Liver (tissue), 9 donors: ENCODE measurements around the gene REEP3. TPM values are rescaled to one million over a fixed set of nuclear protein-coding genes. Genes with fewer than 3 reads are reported as not detected.

Source experiments
- DNase-seq: peaks from one replicate; pipeline ENCODE4 v3.0.0-alpha.2; 2017; ENCODE audit warnings: low spot score
- H3K27ac ChIP-seq, 2 donors: one replicate each; pipeline ENCODE4 v1.7.0; 2013; ENCODE audit warnings: inconsistent platforms in 2 of 2, low read length in 2 of 2, control low read depth in 1 of 2, low read depth in 1 of 2, mild to moderate bottlenecking in 1 of 2
- H3K27me3 ChIP-seq, 4 donors: one replicate each; pipeline versions ENCODE4 v1.6.1 to v1.7.0; 2013; ENCODE audit warnings: low read length in 3 of 4, inconsistent platforms in 1 of 4, mild to moderate bottlenecking in 1 of 4, moderate library complexity in 1 of 4; ENCODE audit not compliant: control insufficient read depth in 4 of 4, insufficient read depth in 4 of 4
- H3K36me3 ChIP-seq, 4 donors: one replicate each; pipeline versions ENCODE4 v1.6.1 to v1.7.0; 2013; ENCODE audit warnings: low read length in 3 of 4, mild to moderate bottlenecking in 3 of 4, low read depth in 1 of 4, moderate library complexity in 1 of 4; ENCODE audit not compliant: control insufficient read depth in 4 of 4, insufficient read depth in 3 of 4
- H3K4me1 ChIP-seq, 4 donors: one replicate each; pipeline versions ENCODE4 v1.6.1 to v1.7.0; 2013; ENCODE audit warnings: low read length in 3 of 4, mild to moderate bottlenecking in 3 of 4, moderate library complexity in 1 of 4; ENCODE audit not compliant: control insufficient read depth in 4 of 4, insufficient read depth in 4 of 4
- H3K4me3 ChIP-seq, 3 donors: one replicate each; pipeline versions ENCODE4 v1.6.1 to v1.7.0; 2013; ENCODE audit warnings: low read length in 3 of 3, control low read depth in 1 of 3, low read depth in 1 of 3, mild to moderate bottlenecking in 1 of 3
- H3K9ac ChIP-seq, 2 donors: one replicate each; pipeline ENCODE4 v1.7.0; 2013; ENCODE audit warnings: low read length in 2 of 2, mild to moderate bottlenecking in 2 of 2, moderate library complexity in 2 of 2, control low read depth in 1 of 2, low read depth in 1 of 2
- H3K9me3 ChIP-seq, 4 donors: one replicate each; pipeline versions ENCODE4 v1.6.1 to v1.7.0; 2013; ENCODE audit warnings: low read length in 3 of 4; ENCODE audit not compliant: control insufficient read depth in 4 of 4
- CTCF ChIP-seq: fragments of 150-350 bp; IDR thresholded peaks from 2 replicates; pipeline ENCODE4 v1.5.1; 2017; ENCODE audit warnings: improper control_type of control experiment, low read depth, low read length; ENCODE audit not compliant: missing input control
- EGR1 ChIP-seq, 2 donors: IDR thresholded peaks; 2 replicates each; pipeline ENCODE4 v1.6.1; 2016 to 2018; ENCODE audit warnings: antibody characterized with exemption in 2 of 2, low read depth in 2 of 2
- FOXA1 ChIP-seq: IDR thresholded peaks from 2 replicates; pipeline ENCODE4 v1.6.1; 2016; ENCODE audit warnings: antibody characterized with exemption
- FOXA2 ChIP-seq: IDR thresholded peaks from 2 replicates; pipeline ENCODE4 v1.6.1; 2016; ENCODE audit warnings: antibody characterized with exemption
- GABPA ChIP-seq, 2 donors: IDR thresholded peaks in 1 of 2; conservative IDR thresholded peaks in 1 of 2; 2 replicates each; pipeline ENCODE4 v1.6.1; 2016; ENCODE audit warnings: antibody characterized with exemption in 2 of 2, mild to moderate bottlenecking in 1 of 2, moderate library complexity in 1 of 2
- HNF4A ChIP-seq, 2 donors: conservative IDR thresholded peaks; 2 replicates each; pipeline ENCODE4 v1.6.1; 2016; ENCODE audit warnings: antibody characterized with exemption in 2 of 2, mild to moderate bottlenecking in 2 of 2
- HNF4G ChIP-seq: IDR thresholded peaks from 2 replicates; pipeline ENCODE4 v1.6.1; 2016; ENCODE audit warnings: antibody characterized with exemption
- JUND ChIP-seq, 2 donors: IDR thresholded peaks; 2 replicates each; pipeline ENCODE4 v1.6.1; 2016; ENCODE audit warnings: antibody characterized with exemption in 2 of 2
- MAX ChIP-seq: IDR thresholded peaks from 2 replicates; pipeline ENCODE4 v1.6.1; 2016; ENCODE audit warnings: antibody characterized with exemption
- NR2F2 ChIP-seq: IDR thresholded peaks from 2 replicates; pipeline ENCODE4 v1.6.1; 2016; ENCODE audit warnings: antibody characterized with exemption
- RAD21 ChIP-seq, 2 donors: IDR thresholded peaks; 2 replicates each; pipeline ENCODE4 v1.6.1; 2016; ENCODE audit warnings: antibody characterized with exemption in 2 of 2, mild to moderate bottlenecking in 2 of 2
- RXRA ChIP-seq, 2 donors: IDR thresholded peaks; 2 replicates each; pipeline ENCODE4 v1.6.1; 2017 to 2018; ENCODE audit warnings: antibody characterized with exemption in 2 of 2, mild to moderate bottlenecking in 1 of 2
- SP1 ChIP-seq: IDR thresholded peaks from 2 replicates; pipeline ENCODE4 v1.6.1; 2018; ENCODE audit warnings: antibody characterized with exemption, mild to moderate bottlenecking
- TAF1 ChIP-seq: conservative IDR thresholded peaks from 2 replicates; pipeline ENCODE4 v1.6.1; 2016; ENCODE audit warnings: antibody characterized with exemption, mild to moderate bottlenecking
- YY1 ChIP-seq: IDR thresholded peaks from 2 replicates; pipeline ENCODE4 v1.6.1; 2016; ENCODE audit warnings: antibody characterized with exemption, mild to moderate bottlenecking
- WGBS: extraction: QIAGEN DNeasy Blood & Tissue Kit; methylation state at CpG from one replicate; pipeline ENCODE4 v1.1.7; 2013; 5-methylcytosine and 5-hydroxymethylcytosine counted together
- polyA plus RNA-seq, 2 donors: library from polyadenylated mRNA; stranded (reverse) in 1 of 2; unstranded in 1 of 2; fragments of 200-250 nt in 1 of 2; fragments of >200 nt in 1 of 2; fragmentation: Nextera tagmentation in 1 of 2; extraction: Ambion mirVana in 1 of 2; gene quantifications; one replicate each; pipeline versions ENCODE4 v1.2.1 to v1.2.3, GENCODE V29; 2013 to 2015
- total RNA-seq, 2 donors: library from RNA; depleted of rRNA; stranded (reverse); fragments of >200 nt; gene quantifications; one replicate each; pipeline ENCODE4 v1.2.3, GENCODE V29; 2014
- TF ChIP-seq, protein P1 (sequence below): IDR thresholded peaks from 2 replicates; pipeline ENCODE4 v1.6.1; 2016; ENCODE audit warnings: antibody characterized with exemption
- TF ChIP-seq, protein P2 (sequence below): IDR thresholded peaks from 2 replicates; pipeline ENCODE4 v1.6.1; 2016; ENCODE audit warnings: antibody characterized with exemption, mild to moderate bottlenecking
- donor health status: healthy.
- donor health status: healthy.
- donor health status: healthy.
- donor health status: healthy.
- donor health status: healthy.

Gene REEP3
- total and polyA plus RNA-seq, 4 donors, result 7.9 to 26.9 (median 18.2) TPM

DNA sequence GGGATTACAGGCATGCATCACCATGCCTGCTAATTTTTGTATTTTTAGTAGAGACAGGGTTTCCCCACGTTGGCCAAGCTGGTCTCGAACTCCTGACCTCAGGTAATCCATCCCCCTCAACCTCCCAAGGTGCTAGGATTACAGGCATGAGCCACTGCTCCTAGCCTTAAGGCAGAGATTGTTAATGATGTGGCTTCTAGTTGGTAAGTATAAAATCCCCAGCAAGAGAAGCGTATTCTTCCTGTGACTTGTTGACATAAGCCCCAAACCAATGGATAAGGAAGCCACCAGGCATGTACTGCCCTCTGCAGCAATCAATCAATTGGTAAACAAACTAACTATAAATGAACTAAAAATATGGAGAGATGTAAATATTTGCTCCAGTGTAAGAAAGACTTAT is 41.2 kb downstream of the REEP3 start:
- H3K9me3 ChIP-seq, result no peaks in the 10 kb centered on the region

More for the DNA sequence above, 41.2 kb downstream of the REEP3 start:
- Histone ChIP-seq H3K4me1 (no peaks in the 10 kb centered on the region), H3K4me3 (no peak overlapping the region), H3K27ac (no peak overlapping the region), H3K27me3 (no peaks in the 10 kb centered on the region), H3K9ac (no peak overlapping the region), H3K36me3 (no peaks in the 10 kb centered on the region)
- DNase-seq, result no peak
- TF ChIP-seq SP1 (no peak), EGR1 (IDR thresholded peaks at IDR 0.05; ENCODE audit: low read depth in 2 of 2) (no peak), RXRA (IDR thresholded peaks at IDR 0.05) (no peak), CTCF (no peak), JUND (IDR thresholded peaks at IDR 0.05) (no peak), FOXA1 (no peak), GABPA (IDR thresholded peaks at IDR 0.05 in 1 of 2, conservative IDR thresholded peaks at IDR 0.05 in 1 of 2) (no peak), RAD21 (IDR thresholded peaks at IDR 0.05) (no peak), YY1 (no peak), TAF1 (no peak), NR2F2 (no peak), HNF4A (conservative IDR thresholded peaks at IDR 0.05) (no peak), FOXA2 (no peak), HNF4G (no peak), MAX (no peak)
- TF ChIP-seq, protein P1, sequence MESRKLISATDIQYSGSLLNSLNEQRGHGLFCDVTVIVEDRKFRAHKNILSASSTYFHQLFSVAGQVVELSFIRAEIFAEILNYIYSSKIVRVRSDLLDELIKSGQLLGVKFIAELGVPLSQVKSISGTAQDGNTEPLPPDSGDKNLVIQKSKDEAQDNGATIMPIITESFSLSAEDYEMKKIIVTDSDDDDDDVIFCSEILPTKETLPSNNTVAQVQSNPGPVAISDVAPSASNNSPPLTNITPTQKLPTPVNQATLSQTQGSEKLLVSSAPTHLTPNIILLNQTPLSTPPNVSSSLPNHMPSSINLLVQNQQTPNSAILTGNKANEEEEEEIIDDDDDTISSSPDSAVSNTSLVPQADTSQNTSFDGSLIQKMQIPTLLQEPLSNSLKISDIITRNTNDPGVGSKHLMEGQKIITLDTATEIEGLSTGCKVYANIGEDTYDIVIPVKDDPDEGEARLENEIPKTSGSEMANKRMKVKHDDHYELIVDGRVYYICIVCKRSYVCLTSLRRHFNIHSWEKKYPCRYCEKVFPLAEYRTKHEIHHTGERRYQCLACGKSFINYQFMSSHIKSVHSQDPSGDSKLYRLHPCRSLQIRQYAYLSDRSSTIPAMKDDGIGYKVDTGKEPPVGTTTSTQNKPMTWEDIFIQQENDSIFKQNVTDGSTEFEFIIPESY, result no peak
- TF ChIP-seq, protein P2, sequence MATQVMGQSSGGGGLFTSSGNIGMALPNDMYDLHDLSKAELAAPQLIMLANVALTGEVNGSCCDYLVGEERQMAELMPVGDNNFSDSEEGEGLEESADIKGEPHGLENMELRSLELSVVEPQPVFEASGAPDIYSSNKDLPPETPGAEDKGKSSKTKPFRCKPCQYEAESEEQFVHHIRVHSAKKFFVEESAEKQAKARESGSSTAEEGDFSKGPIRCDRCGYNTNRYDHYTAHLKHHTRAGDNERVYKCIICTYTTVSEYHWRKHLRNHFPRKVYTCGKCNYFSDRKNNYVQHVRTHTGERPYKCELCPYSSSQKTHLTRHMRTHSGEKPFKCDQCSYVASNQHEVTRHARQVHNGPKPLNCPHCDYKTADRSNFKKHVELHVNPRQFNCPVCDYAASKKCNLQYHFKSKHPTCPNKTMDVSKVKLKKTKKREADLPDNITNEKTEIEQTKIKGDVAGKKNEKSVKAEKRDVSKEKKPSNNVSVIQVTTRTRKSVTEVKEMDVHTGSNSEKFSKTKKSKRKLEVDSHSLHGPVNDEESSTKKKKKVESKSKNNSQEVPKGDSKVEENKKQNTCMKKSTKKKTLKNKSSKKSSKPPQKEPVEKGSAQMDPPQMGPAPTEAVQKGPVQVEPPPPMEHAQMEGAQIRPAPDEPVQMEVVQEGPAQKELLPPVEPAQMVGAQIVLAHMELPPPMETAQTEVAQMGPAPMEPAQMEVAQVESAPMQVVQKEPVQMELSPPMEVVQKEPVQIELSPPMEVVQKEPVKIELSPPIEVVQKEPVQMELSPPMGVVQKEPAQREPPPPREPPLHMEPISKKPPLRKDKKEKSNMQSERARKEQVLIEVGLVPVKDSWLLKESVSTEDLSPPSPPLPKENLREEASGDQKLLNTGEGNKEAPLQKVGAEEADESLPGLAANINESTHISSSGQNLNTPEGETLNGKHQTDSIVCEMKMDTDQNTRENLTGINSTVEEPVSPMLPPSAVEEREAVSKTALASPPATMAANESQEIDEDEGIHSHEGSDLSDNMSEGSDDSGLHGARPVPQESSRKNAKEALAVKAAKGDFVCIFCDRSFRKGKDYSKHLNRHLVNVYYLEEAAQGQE, result no peak
- 90% methylated on average over 3 of the region's 3 CpGs for WGBS
